Activated CD8-positive, alpha-beta T cell treated with anti-CD3 and anti-CD28 coated beads for 36 hours (primary cell): ENCODE data around the gene TTC28. TPM values are rescaled to one million over a fixed set of nuclear protein-coding genes. Genes with fewer than 3 reads are reported as not detected.

Source experiments
- ATAC-seq: fragments of 200-7000 bp; cut with Tn5 transposase; one replicate; pipeline ENCODE4 v1.10.0; 2021; ENCODE audit warnings: mild to moderate bottlenecking, moderate library complexity
- CTCF ChIA-PET: fragments of 350-600 bp; sonication (Branson Sonifier 250); formaldehyde crosslinking; loops from one replicate; lab custom pipeline; 2021; ENCODE audit warnings: antibody characterized with exemption; lab: Charles Lee
- POLR2A ChIA-PET: fragments of 350-600 bp; sonication (Branson Sonifier 250); formaldehyde crosslinking; loops from one replicate; lab custom pipeline; 2021; ENCODE audit warnings: antibody characterized with exemption; lab: Charles Lee
- DNase-seq: peaks from one replicate; pipeline ENCODE4 v3.0.0-alpha.2; 2020
- H3K27ac Mint-ChIP-seq: one replicate; pipeline ENCODE4 v1.8.0; 2021; ENCODE audit warnings: mild to moderate bottlenecking, mixed read lengths
- H3K27me3 Mint-ChIP-seq: one replicate; pipeline ENCODE4 v1.8.0; 2021; ENCODE audit warnings: mixed read lengths
- H3K36me3 Mint-ChIP-seq: one replicate; pipeline ENCODE4 v1.8.0; 2021; ENCODE audit warnings: low read depth, mixed read lengths
- H3K4me1 Mint-ChIP-seq: one replicate; pipeline ENCODE4 v1.8.0; 2021; ENCODE audit warnings: low read depth, mixed read lengths
- H3K4me3 Mint-ChIP-seq: one replicate; pipeline ENCODE4 v1.8.0; 2021; ENCODE audit warnings: mild to moderate bottlenecking, moderate library complexity, mixed read lengths
- H3K9me3 Mint-ChIP-seq: one replicate; pipeline ENCODE4 v1.8.0; 2021; ENCODE audit warnings: mixed read lengths
- CTCF ChIP-seq: fragments of 200-600 bp; IDR thresholded peaks from one replicate; pipeline ENCODE4 v1.8.0; 2022; ENCODE audit warnings: antibody characterized with exemption, mild to moderate bottlenecking
- intact Hi-C: fragments of 100-400 bp; cut with micrococcal nuclease; formaldehyde crosslinking; loops from one replicate; pipeline ENCODE4 v1.10.0; 2022
- total RNA-seq, 2 experiments: library from RNA; stranded (reverse); gene quantifications; one replicate each; pipeline ENCODE4 v1.2.3, GENCODE V29; 2021

TTC28 gene
- total RNA-seq, 2 experiments from 2014 or later: 0.58 to 1.9 TPM

GRCh38 chr22:27997538-27997937 lies 682.1 kb downstream of the TTC28 start:
- no peak overlapping the region for H3K4me3 Mint-ChIP-seq
- DNase-seq: no peak
- no peak for ATAC-seq

GRCh38 chr22:27996981-27997380 lies 682.7 kb downstream of the TTC28 start:
- Mint-ChIP-seq H3K36me3 (no peaks in the 10 kb centered on the region), H3K27me3 (no peaks in the 10 kb centered on the region), H3K4me3 (no peak overlapping the region), H3K4me1 (no peaks in the 10 kb centered on the region), H3K9me3 (no peaks in the 10 kb centered on the region), H3K27ac (no peak overlapping the region)
- DNase-seq (no peak), ATAC-seq (no peak)
- intact Hi-C loops: no loop called here
- CTCF ChIA-PET: no interaction called here
- no peak for TF ChIP-seq CTCF
- POLR2A ChIA-PET: no interaction called here

More at GRCh38 chr22:27997538-27997937, 682.1 kb downstream of the TTC28 start:
- H3K36me3 Mint-ChIP-seq: no peaks in the 10 kb centered on the region
- ChIA-PET POLR2A (no interaction called here), CTCF (no interaction called here)
- intact Hi-C loops: no loop called here
- H3K27me3 Mint-ChIP-seq: no peaks in the 10 kb centered on the region
- no peaks in the 10 kb centered on the region for H3K4me1 Mint-ChIP-seq
- H3K27ac Mint-ChIP-seq: no peak overlapping the region
- no peaks in the 10 kb centered on the region for H3K9me3 Mint-ChIP-seq
- no peak for TF ChIP-seq CTCF

GRCh38 chr22:27996529-27996925 lies 683.1 kb downstream of the TTC28 start:
- no peaks in the 10 kb centered on the region for H3K4me1 Mint-ChIP-seq
- no peak for TF ChIP-seq CTCF
- intact Hi-C loops: no loop called here
- H3K27me3 Mint-ChIP-seq: no peaks in the 10 kb centered on the region
- no peak overlapping the region for H3K4me3 Mint-ChIP-seq
- H3K36me3 Mint-ChIP-seq: no peaks in the 10 kb centered on the region
- H3K9me3 Mint-ChIP-seq: no peaks in the 10 kb centered on the region
- ATAC-seq: no peak
- POLR2A ChIA-PET: no interaction called here
- no peak overlapping the region for H3K27ac Mint-ChIP-seq
- DNase-seq: no peak
- CTCF ChIA-PET: no interaction called here

- intact Hi-C loops: no loop called here
- no peaks in the 10 kb centered on the region for H3K36me3 Mint-ChIP-seq
- CTCF ChIA-PET: no interaction called here
These were observed 683.7 kb downstream of the TTC28 start for GRCh38 chr22:27995801-27996528.

More at GRCh38 chr22:27995801-27996528, 683.7 kb downstream of the TTC28 start:
- Mint-ChIP-seq H3K4me3 (no peak overlapping the region), H3K27me3 (no peaks in the 10 kb centered on the region), H3K4me1 (no peaks in the 10 kb centered on the region), H3K27ac (no peak overlapping the region), H3K9me3 (no peaks in the 10 kb centered on the region)
- POLR2A ChIA-PET: no interaction called here
- no peak for ATAC-seq
- TF ChIP-seq CTCF: no peak
- no peak for DNase-seq
